NT2/D1 (cell line): Measurements from ENCODE around the gene SLIT3.

Experiments
- YY1 ChIP-seq: IDR thresholded peaks from 2 replicates; pipeline ENCODE4 v1.6.1; 2011; ENCODE audit not compliant: insufficient read length, insufficient read depth
- ZNF274 ChIP-seq: IDR thresholded peaks from 2 replicates; pipeline ENCODE4 v1.6.1; 2011; ENCODE audit warnings: mild to moderate bottlenecking, low read depth, low read length

- TF ChIP-seq YY1 (no peak), ZNF274 (no peak)
Observed at GRCh38 chr5:168800701-168801100, 500.2 kb downstream of the SLIT3 start.
